ENCODE measurements around the gene TNIK. TPM values are rescaled to one million over a fixed set of nuclear protein-coding genes. Genes with fewer than 3 reads are reported as not detected.

The TNIK gene
- total and polyA plus RNA-seq, 12 donors: 9.3 to 51.9 (median 35.1) TPM

DNA sequence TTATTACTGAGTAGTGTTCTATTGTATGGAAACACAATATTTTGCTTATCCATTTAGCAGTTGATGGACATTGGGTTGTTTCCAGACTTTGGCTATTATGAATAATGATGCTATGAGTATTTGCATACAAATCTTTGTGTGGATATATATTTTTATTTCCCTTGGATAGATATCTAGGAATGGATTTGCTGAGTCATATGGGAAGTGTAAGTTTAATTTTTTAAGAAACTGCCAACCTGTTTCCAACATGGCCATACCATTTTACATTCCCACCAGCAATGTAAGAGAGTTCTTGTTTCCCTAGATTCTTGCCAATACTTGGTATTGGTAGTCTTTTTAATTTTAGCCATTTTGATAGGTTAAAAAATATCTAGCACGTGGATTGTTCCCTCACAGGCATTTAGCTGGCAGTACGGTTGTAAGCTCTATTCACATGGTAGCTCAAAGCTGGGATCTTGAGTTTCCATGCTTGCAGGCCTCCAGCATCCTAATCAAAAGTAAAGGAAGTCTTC lies 45.7 kb upstream of the TNIK start:
- H3K4me3 ChIP-seq: no peak overlapping the region
- intact Hi-C loops (cut with DNase I): no loop called here
- peaks cover 0 to 6% (median 0%) of the 10 kb centered on the region in 11 donors for H3K9me3 ChIP-seq
- WGBS, 2 donors: 84 to 92% methylated on average over 2 of the region's 2 CpGs
- no peaks in the 10 kb centered on the region for H3K36me3 ChIP-seq
- DNase-seq: no peak
- H3K27me3 ChIP-seq: no peaks in the 10 kb centered on the region
- no peak overlapping the region for H3K27ac ChIP-seq
- H3K4me1 ChIP-seq: peaks cover 0 to 4% (median 0%) of the 10 kb centered on the region in 9 donors
- TF ChIP-seq, protein P1, sequence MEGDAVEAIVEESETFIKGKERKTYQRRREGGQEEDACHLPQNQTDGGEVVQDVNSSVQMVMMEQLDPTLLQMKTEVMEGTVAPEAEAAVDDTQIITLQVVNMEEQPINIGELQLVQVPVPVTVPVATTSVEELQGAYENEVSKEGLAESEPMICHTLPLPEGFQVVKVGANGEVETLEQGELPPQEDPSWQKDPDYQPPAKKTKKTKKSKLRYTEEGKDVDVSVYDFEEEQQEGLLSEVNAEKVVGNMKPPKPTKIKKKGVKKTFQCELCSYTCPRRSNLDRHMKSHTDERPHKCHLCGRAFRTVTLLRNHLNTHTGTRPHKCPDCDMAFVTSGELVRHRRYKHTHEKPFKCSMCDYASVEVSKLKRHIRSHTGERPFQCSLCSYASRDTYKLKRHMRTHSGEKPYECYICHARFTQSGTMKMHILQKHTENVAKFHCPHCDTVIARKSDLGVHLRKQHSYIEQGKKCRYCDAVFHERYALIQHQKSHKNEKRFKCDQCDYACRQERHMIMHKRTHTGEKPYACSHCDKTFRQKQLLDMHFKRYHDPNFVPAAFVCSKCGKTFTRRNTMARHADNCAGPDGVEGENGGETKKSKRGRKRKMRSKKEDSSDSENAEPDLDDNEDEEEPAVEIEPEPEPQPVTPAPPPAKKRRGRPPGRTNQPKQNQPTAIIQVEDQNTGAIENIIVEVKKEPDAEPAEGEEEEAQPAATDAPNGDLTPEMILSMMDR (IDR thresholded peaks at IDR 0.05): no peak
- no peak for ATAC-seq

DNA sequence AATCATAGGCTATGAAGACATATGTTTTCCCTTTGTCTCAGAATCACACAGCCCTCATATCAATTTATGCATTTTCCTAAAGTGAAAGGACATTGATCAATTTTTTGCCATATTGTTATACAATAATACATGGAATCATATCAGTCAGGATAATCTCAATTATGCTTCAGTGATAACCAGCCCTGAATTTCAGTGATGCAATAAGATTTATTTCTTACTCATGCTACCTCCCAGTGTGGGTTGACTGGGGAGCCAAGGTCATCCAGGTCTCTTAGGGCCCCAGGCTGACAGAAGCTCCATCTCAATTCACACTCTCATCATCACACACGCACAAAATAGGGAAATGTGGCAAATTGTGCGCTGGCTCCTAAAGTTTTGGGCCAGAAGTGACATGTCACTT lies 44.2 kb upstream of the TNIK start:
- TF ChIP-seq, protein P1 (IDR thresholded peaks at IDR 0.05): no peak
- WGBS, 2 donors: 67 to 94% methylated on average over 2 of the region's 2 CpGs
- Histone ChIP-seq H3K27ac (no peak overlapping the region), H3K36me3 (no peaks in the 10 kb centered on the region), H3K4me1 (no peaks in the 10 kb centered on the region), H3K4me3 (no peak overlapping the region), H3K27me3 (no peaks in the 10 kb centered on the region), H3K9me3 (peaks cover 0 to 6% (median 0%) of the 10 kb centered on the region in 11 donors)
- ATAC-seq (no peak), DNase-seq (no peak)
- intact Hi-C loops (cut with DNase I): no loop called here

DNA sequence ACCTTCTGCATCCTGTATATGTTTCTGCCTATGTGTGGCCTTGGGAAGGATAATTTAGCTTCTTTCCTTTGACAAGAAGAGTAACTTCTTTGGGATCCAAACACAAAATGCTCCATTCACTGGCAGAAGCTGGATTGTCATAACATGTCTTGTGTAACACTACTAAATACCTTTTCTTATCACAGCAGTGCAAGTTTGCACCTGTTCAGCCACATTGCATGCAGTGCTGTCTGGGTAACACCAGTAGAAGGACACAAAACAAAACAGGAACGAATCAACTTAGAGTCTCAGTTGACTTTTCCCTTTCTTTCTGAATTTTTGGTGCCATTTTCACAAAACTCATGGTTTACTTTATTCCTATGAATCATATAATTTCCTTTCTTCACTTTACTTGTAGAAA lies 43.6 kb upstream of the TNIK start:
- intact Hi-C loops (cut with DNase I): no loop called here
- 80 to 86% methylated on average over 1 of the region's 1 CpG for WGBS, 2 donors
- peaks cover 0 to 6% (median 0%) of the 10 kb centered on the region in 11 donors for H3K9me3 ChIP-seq
- H3K36me3 ChIP-seq: no peaks in the 10 kb centered on the region
- no peak overlapping the region for H3K27ac ChIP-seq
- H3K4me3 ChIP-seq: no peak overlapping the region
- ATAC-seq (no peak), DNase-seq (no peak)
- peaks cover 0 to under 1% (median 0%) of the 10 kb centered on the region in 9 donors for H3K4me1 ChIP-seq
- TF ChIP-seq, protein P1 (IDR thresholded peaks at IDR 0.05): no peak
- H3K27me3 ChIP-seq: no peaks in the 10 kb centered on the region

DNA sequence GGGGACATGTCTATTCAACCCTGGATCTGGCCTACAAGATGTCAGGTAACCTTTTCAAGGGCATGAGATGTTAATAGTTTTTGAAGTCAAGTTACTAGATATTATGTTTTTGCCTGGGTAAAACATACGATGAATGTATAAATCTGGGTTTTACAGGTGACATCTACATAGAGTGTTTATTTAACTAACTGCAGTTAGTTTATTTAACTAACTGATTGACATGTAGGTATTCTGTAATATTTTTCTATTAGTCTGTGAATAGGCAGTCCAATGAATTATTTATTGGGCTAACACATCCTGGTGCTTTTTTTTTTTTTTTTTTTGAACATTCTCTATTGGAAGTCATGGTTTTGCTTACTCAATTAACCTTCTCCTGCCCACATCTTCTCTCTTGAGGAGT lies 38.7 kb upstream of the TNIK start:
- 73 to 86% methylated on average over 1 of the region's 1 CpG for WGBS, 2 donors
- Histone ChIP-seq H3K4me1 (peaks cover 0 to 11% (median 0%) of the 10 kb centered on the region in 9 donors), H3K4me3 (no peak overlapping the region), H3K27ac (no peak overlapping the region), H3K36me3 (no peaks in the 10 kb centered on the region), H3K9me3 (no peaks in the 10 kb centered on the region), H3K27me3 (no peaks in the 10 kb centered on the region)
- intact Hi-C loops (cut with DNase I): no loop called here
- no peak for DNase-seq
- no peak for ATAC-seq
- TF ChIP-seq, protein P1 (IDR thresholded peaks at IDR 0.05): no peak
